GM18517 (cell line): ENCODE results near the gene LIME1.

Experiments used
- ATAC-seq: cut with Tn5 transposase; IDR thresholded peaks from one replicate; pipeline ENCODE4 v1.9.1; 2021; ENCODE audit warnings: mild to moderate bottlenecking, moderate library complexity; ENCODE audit not compliant: unreplicated experiment

LIME1 gene

DNA sequence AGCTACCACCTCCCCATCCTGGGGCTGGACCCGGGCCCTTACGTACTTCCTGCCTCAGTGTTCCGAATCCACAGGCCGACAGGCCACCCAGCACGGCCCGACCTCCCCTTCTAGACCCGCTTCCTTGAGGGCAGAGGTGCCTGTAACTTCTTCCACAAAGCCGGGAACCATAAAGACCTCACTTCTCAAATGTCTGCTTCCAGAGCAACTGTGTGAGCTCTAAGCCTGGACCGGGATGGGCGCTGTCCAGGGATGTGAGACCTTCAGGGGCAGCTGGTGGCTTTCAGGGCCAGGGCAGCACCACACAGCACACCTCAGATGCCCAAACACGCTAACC lies 12.4 kb downstream of the LIME1 start:
- no peak for ATAC-seq

- ATAC-seq, result no peak
Observed at GRCh38 chr20:63749597-63750508, 13.4 kb downstream of the LIME1 start.

DNA sequence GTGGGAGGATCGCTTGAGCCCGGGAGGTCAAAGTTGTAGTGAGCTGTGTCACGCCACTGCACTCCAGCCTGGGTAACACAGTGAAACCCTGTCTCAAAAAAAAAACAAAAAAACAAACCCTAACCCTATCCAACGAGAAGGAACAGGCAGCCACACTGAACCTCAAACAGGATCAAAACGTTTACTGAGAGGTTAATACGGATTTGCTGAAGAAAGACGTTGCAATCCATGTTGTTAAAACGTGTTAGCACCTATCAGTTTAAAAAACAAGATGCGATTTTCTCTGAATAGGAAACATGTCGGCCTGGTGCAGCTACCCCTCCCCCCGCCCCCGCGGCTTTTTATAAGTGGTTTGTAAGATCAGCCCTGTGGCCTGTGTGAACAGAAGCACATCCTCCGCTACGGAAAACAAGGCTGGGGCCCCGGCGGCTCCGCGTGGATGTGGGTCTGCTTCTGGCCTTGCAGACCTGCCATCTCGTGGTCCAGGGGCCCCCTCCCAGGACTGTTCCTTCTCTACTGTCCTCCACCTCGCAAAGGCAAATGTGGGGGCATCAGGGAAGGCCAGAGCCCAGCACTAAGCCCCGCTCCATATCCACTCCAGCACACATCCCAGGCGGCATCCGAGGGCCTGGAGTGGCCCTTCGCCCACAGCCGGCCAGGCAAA lies 14.5 kb downstream of the LIME1 start:
- no peak for ATAC-seq

GRCh38 chr20:63751471-63752271 lies 15.2 kb downstream of the LIME1 start:
- no peak for ATAC-seq

GRCh38 chr20:63752411-63753101 lies 16.1 kb downstream of the LIME1 start:
- ATAC-seq, result no peak

DNA sequence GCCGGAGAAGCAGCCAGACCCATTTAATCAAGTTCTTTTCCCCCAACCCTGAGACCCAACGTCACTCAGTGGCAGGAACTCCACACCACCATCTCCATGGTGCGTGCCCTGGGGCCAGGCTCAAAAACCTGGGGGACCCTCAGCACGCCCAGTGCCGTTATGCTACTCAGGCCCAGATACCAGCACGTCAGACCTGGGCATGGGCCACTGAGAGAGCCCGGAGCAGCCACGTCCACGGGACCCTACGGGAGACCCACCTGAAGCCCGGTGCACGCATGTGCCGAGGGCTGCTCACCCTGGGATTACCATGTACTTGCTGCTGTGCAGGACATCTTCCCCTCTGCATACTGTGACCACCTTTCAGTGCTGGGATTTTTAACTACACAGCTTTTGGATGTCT lies 16.9 kb downstream of the LIME1 start:
- ATAC-seq, result no peak

DNA sequence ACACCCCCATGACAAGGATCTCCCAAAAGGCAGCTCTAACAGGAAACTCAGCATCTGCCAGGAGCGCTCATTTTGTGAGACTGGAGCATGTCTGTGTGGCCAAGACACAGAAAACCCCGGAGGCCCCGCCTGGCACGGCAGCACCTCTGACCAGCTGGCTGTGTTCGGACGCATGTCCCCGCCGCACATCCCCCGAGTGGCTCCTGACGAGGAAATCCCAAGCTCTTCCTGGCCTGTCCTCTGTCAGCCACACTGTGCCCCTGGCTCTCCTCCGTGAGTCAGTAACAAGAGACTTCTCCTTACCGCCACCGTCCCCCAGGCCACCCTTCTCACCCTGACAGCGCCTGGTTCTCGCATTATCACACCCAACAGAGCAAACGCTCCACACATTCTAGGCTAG lies 17.5 kb downstream of the LIME1 start:
- ATAC-seq, result no peak

DNA sequence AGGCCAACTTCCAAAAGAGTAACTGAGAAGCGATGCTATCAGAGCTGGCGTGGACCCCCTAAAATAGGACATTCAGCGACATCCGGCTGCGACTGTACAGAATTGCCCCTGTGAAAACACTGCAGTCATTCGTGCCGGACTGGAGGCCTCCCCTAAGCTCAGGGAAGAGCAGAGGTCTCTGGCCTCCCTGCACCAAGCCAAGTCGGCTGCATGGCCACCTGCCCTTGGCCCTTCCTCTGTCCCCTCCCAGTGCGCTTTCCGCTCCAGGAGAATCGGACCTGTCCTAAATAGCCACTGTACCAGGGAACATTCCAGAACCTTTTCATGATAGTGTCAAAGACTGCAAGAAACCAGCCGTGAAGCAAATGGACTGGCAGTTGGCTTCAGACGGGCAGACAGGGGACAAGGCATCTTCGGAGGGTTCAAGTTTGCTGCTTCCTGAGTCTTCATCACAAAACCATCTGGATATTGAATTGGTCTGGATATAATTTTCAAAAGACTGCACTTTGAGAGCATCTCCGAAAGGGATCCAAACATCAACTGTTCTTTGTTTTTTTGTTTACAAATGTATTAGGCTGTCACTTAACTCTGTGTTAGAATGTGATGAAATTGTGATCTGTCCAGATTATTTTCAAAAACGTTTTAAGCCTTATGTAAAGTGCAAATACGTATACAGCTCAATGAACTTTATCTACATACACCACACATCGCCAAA lies 19.6 kb downstream of the LIME1 start:
- ATAC-seq, result no peak

DNA sequence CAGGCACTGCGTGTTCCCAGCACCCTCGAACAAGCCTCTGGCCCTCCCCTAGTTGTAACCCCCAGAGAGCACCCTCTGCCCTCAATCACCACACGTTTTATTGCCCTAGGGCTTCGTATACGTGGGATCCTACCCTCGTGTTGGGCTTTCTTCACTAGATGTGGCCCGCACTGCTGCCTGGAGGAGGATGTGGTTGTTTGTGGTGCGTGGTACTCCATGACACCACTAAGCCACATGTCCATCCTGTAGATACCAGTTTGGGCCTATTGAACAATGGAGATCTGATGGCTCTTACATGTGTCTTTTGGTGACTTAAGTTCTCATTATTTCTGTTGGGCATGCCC lies 20.2 kb downstream of the LIME1 start:
- ATAC-seq, result no peak

DNA sequence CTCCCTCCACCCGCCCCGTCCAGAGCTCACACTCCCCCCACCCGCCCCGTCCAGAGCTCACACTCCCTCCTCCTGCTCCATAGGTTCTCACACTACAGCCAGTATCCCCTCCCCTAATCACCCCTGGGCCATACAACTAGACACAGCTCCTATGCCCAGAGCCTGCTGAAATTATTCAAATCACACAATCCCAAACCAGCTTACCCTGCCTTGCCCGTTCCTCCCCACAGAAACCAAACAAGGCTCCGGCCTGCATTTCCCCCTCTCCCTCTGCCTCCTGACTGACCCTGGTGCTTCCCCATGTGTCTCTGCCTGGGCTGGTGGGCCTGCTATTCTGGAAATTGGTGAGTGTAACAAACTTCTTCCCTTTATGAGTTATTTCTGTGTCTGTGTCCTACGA lies 21.7 kb downstream of the LIME1 start:
- ATAC-seq, result no peak

DNA sequence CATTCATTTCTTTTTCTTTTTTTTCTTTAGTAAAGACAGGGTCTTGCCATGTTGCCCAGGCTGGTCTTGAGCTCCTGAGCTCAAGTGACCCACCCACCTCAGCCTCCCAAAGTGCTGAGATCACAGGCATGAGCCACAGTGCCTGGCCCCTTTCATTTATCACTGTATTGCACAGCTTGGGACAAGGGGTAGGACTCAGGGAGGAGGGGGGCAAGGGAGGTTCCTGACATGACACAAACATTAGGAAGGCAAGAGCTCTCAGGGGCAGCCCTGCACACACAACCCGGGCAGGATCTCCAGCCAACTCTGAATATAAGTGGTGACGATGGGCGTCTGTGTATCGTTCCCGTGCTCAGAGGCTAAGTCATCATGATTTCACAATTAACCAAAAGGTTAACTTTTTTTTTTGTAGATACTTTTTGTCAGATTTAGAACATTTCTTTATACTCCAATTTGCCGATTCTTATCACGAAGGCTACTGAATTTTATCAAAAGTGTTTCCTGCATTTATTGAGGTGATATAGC lies 23.0 kb downstream of the LIME1 start:
- no peak for ATAC-seq

DNA sequence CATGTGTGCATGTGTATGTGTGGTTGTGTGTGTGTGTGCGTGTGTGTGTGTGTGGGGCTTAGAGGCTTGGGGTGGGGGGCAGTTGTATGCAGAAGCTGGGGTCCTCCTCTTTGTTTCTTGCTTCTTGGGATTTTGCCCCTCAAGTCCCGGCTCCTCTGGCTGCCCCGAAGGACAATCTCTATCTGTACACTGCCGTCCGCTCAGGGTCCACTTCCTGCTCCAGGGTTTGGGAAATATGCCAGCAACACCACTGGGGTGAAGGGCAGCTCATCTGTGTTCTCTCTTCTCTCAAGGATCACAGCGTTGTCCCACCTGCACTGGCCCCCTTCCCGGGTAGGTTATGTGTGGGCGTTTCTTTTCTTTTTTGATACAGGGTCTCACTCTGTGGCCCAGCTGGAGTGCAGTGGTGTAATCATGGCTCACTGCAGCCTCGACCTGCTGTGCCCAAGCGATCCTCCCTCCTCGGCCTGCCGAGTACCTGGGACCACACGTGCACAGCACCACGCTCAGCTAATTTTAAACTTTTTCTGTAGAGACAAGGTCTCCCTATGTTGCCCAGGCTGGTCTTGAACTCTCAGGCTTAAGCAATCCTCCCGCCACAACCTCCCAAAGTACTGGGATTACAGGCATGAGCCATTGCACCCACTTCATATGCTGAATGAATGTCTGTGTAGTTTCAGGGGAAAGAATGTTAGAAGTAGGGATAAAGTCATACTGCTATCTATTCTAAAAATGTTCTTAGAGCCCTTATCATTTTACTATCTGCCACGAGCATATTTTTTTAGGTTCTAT lies 28.8 kb downstream of the LIME1 start:
- no peak for ATAC-seq

GRCh38 chr20:63765902-63766301 lies 29.4 kb downstream of the LIME1 start:
- no peak for ATAC-seq

- no peak for ATAC-seq
Observed at GRCh38 chr20:63766695-63767426, 30.4 kb downstream of the LIME1 start.

DNA sequence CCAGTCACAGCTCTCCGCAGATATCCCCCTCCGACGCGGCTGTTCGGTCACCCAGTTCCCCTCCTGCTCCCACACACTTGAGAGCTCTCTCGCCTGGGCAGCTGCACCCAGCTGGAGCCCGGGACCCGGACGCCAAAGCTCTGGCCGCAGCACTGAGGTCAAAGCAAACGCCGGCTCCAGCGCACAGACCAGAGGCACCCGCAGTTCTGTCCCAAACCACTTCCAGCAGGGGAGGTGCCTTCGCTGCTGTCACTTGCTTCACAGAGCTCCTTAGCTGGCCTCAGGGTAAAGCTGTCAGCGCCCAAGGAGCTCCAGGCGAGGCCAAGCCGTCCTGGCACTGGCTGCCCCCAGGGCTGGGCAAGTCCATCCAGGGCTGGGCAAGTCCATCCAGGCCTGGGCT lies 31.0 kb downstream of the LIME1 start:
- ATAC-seq, result no peak

DNA sequence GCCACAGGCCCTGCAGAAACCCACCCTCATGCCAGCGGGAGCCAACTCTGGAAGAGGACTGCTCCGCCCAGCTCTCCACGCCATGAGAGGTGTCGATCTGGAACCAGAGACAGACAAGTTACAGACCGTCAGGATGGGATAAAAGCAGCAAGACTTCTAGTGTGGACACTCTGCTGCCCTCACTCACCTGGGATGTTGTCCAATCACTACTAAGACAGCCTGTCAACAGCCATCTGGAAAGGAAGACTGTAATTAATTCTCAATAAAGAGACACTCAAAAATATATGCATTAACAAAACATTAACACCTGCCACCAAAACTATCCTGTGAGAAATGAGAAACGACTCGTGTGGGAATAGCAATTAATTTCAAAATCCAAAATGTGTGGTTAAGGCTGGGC lies 31.4 kb downstream of the LIME1 start:
- no peak for ATAC-seq

DNA sequence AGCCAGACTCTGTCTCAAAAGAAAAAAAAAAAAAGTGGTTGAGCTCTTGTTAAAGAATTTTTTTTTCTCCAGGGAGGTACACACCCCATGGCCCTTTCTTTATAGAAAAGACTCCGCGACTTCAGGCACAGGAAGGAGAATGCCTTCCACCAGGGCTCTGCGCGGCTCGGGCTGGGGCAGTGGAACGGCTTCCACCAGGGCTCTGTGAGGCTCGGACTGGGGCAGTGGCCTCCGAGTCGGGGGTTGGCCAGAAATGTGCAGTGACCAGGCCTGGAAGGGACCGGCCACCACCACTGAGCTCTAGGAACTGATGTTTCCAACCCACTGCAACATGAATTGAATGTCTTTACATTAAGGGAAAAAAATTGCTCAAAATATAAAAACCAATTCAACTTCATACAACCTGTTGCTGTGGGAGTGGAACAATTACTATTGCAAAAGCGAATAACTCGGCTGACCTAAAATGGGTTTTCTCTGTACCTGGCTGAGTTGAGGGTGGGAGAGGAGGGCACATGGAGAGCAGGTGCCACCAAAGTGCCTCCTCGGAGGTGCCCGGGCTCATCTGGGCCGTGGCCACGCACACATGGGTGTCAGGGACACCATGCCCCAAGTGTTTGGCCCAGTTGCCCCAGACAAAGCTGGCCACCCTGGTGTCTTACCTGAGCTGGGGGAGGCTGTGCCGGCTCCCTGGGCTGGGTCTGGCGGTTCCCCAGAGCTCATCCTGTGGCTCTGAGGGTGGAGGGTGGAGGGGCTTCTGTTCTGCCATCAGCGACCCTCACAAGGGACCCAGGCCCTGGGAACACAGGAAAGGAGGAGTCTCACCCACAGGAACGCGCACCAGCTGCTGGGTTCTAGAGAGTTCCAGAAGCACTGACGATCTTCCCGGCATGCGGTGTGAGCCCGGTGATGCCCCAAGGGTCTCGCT lies 32.4 kb downstream of the LIME1 start:
- no peak for ATAC-seq
